HS-27A (cell line): ENCODE results near the gene DSG3.
"Not testable (repeated sequence)": the region's sequence is repeated elsewhere in the genome, so short reads cannot be mapped to it uniquely, and the experiment has no call there.

Source experiments
- DNase-seq: peaks from one replicate; pipeline ENCODE4 v3.0.0-alpha.2; 2012; ENCODE audit warnings: low read depth, missing footprints

DSG3 gene

DNA sequence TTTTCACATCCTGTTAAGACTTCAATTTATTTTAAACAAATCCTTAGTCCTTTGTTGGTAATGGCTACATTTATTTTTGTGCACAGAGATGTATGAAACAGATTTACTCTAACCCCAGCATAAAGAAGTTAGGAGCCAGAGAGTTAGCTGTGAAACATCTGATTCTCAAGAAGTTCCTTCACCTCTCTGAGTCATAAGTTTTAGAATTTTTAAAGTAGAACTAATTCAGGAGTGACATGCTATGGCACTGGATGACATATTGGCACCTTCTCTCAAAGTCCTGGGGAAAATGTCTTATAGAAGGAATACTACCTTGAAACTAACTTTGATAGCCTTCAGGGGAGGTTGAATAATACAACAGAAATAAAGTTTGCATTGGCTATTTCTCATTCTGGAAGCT lies 44.0 kb downstream of the DSG3 start:
- no peak for DNase-seq

GRCh38 chr18:31492671-31493070 lies 45.1 kb downstream of the DSG3 start:
- DNase-seq, result no peak

- DNase-seq, result no peak
These were observed 45.6 kb downstream of the DSG3 start for GRCh38 chr18:31493171-31493570.

GRCh38 chr18:31493941-31494340 lies 46.4 kb downstream of the DSG3 start:
- no peak for DNase-seq

GRCh38 chr18:31494705-31495244 lies 47.2 kb downstream of the DSG3 start:
- not testable (repeated sequence) for DNase-seq

GRCh38 chr18:31497404-31497835 lies 49.9 kb downstream of the DSG3 start:
- DNase-seq, result no peak

- DNase-seq, result no peak
These were observed 50.5 kb downstream of the DSG3 start, which contains the start of gene DSG2 for GRCh38 chr18:31497836-31498573. Gene DSG2 (plus strand): TSS chr18:31498177. CDS start chr18:31498252, 75 bp downstream.

DNA sequence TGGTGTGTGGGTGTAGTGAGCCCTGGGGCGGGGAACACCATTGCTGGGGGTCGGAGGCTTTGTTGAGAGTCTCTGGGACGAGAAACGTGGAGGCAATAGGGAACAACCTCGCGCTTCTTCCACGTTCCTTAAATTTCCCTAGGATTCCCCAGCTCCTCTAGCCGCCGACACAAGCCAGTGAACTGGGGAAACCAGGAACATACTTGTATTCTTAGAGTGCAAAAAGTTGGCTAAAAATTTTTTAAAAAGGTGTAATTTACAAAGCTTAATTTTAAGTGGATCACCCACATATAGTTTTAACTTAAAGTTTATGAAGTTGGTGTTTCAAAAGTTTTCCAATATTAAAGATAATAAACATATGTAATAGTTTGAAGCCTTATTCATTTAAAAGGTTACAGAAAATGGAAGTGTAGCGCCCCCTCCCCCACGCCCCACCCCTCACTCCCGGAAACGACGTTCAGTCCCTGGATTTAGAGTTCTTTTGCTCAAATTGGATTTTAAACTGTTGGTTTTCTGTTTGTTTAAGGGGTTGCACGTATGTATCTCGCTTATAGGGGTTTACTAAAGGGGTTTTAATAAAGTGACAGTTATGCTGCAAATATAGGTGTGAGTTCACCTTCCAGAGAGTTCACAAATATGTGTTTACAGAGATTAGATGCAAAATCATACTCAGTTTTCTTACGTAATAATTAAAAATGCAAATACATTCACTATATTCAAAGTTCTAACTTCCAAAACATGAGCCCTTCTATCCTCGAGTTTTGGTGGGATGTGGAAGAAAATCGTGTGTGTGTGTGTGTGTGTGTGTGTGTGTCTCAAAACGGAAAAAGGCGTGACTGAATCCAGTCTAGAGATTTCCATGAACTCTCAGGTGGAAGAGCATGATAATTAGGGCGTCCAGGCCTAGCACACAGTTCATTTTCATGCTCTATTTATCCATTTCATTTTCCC lies 51.3 kb downstream of the DSG3 start:
- no peak for DNase-seq

DNA sequence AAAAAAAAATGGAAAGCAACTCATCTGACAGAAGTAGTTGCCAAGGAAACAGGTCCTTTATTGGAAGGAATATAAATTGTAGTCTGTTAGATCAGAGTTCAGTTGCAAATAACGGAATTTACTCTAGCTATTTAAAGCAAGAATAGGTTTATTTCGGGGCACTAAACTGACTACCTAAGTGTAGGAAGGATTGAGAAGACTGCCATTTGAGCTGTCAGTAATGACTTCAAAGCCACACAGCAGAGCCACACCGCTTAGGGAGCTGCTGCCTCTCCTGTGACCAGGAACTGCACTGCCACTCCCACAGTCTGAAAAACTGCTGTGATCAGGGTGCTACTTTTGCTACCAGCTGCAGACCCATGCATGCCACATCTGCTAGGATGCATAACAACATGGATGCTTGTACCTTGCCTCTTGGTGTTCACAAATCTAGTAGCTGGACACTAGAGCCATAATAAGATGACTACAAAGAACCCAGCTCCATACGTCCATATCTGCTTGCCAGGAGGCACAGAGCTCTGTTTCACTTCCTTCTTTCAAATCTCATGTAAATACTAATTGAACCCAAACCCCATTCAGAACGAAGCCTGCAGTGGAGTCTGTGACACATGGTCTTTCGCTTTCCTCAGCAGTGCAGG lies 52.6 kb downstream of the DSG3 start:
- no peak for DNase-seq

DNA sequence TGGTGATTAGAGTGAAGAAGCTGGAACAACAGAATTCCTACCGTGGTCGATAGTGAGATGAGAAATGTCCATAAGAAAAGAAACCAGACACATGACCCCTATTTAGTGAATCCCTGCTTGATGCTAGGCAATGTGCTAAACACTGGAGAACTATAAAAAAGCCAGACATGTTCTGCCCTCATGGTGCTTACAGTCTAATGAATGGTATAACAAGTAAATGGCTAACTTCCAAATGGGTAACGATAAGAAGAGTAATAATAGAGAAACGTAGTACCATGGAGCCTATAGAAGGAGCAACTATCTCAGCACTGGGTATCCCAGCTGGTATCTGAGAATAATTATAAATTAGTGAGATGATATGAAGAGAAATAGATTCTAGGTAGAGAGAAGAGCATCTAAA lies 55.5 kb downstream of the DSG3 start:
- no peak for DNase-seq

DNA sequence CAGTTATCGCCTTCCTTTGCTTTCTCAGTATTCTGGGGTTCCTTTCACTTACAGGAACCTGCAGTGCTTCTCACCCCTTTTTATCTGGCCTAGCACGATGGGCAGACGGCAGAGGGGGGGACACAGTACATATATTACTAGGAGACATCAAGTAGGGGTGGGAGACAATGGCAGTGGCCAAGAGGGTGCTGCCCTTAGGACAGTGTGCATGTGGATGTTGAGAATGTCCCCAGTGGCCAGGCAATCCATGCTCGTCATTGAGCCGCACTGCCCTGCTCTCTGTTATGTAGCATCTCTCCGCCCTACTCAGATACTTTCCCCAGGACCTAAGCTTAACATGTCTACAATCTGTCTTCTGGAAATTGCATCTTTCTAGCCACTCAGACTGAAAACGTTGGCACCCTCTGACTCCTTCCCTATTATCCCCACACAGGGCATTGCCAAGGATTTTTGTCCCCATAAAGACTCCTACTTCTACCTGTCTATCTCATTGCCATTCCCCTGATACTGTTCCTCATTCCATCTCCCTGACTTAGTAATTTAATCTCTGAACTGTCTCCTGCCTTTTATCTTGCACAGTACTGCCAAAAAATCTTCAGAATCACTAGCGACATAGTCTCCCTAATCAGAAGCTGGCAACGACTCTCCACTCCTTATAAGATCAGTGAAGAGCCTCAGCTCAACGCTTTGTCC lies 57.1 kb downstream of the DSG3 start:
- no peak for DNase-seq

GRCh38 chr18:31505156-31505555 lies 57.6 kb downstream of the DSG3 start:
- no peak for DNase-seq

DNA sequence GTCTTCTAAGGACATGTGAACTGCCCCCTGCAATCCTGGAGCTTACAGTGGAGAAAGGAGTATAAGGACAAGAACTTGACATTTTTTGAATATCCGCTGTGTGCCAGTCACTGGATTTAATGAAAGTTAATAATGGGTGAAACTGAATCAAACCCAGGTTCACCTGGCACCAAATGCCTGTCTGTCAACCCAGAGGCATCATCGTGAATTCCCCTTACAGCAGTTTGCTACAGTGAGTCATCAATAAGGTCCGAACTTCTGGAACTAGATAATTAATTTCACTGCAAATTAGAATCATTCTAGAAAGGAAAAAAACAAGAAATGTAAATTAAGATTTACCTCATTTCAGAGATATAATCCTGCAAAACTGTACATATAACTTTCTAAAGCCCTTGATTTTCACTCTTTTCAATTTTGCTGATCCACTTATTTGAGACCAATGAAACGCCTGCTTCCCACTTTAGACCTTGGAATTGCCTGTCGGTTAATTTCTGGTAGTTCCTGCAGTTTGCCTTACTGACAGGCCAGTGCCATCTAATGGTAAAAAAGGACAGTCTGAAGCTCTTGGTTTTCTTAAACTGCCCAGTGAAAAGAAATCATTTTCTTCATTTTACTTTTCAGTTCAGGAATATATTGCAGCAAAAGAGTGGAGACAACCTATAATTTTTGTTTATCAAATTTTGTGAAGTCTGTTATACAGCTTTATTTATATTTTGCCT lies 58.6 kb downstream of the DSG3 start:
- DNase-seq, result no peak

GRCh38 chr18:31507124-31507523 lies 59.6 kb downstream of the DSG3 start:
- DNase-seq, result not testable (repeated sequence)

DNA sequence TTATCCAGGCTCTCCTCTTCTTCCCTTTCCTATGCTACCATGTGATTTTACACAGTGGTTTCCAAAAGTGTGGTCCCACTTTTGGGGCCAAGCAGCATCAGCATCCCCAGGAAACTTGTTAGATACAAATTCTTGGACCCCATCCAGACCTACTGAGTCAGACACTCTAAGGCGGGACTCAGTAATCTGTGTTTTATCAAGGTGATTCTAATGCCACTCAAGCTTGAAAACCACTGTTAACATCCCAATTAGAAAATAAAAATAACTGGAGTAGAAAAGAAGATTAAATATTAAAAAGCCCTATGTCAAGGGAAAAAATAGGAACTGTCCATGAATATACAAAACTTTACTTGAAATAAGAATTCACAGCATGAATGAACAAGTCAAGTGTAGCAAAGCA lies 61.2 kb downstream of the DSG3 start:
- DNase-seq, result no peak

DNA sequence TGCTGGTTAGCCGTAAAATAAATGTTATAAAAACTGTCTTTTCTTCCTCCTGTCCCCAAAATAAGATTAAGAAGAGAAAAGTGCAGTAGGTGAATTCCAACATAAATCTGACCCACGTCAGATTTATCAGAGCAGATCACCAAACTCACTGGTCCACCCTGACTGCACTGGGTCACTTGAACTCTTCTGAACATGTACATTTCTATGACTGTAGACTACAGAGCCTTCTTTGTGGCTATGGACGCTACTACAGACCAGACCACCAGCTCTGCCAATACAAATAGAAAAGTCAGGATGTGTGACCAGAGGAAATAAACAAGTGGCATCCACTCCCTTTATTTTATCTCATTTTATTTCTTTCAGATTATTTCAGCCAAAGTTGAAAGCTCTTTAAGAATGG lies 62.0 kb downstream of the DSG3 start:
- no peak for DNase-seq

DNA sequence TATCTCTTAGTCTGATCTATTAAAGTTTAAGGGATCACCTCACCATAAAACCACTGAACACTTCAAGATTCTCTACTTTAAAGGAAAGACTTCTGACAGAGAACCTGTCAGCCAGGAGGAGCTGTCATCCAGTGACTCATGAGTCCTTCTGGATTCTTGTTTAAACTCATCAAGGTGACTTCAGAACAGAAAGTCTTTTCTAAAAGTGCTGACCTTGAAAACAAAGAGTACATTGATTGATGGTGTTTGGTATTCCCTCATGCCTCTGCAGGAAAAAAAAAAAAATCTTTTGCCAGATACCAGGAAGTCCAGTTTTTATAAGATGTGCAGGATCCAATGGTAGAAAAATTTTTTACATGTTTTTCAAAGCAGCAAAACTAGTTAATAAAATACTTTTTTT lies 62.8 kb downstream of the DSG3 start:
- DNase-seq, result no peak

DNA sequence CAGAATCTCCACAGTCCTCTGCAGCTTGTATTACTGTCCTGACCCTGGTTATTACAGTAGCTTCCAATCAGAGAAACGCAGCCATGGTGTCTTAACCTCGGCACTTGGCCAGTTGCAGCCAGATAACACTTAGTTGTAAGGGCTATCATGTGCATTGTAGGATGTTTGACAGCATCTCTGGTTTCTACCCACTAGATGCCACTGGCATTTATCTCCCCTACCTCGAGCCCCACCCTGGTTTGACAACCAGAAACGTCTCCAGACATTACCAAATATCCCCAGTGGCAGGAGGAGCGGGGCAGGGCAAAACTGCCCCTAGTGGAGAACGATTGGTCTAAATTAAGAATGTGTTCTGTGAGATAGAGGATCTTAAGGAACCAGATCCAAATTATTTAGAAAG lies 63.6 kb downstream of the DSG3 start:
- DNase-seq, result no peak

DNA sequence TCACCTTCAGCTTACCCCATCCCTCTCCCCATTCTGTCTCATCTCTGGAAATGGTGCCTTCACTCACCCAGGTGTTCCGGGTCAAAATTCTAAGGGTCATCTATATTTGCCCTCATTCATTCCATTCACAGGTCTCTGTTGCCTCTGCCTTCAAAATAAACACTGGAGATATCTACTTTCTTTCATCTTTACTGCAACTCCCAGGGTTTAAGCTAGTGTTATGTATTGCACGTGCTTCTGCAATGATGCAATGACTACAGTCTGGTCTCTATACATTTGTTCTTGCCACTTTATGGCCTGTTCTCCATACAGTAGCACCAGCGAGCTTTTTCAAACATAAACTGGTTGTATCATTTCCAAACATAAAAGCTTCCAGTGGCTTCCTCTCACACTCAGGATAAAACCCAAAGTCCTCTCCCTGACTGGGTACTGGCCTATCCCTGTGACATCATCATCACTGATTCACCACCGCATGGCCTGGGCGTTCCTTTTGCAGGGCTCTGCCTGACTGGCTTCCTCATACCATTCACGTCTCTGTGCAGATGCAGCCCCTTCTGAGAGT lies 64.7 kb downstream of the DSG3 start:
- peak; percentile 1 for DNase-seq

GRCh38 chr18:31513189-31513935 lies 65.8 kb downstream of the DSG3 start:
- peak; percentile 1 for DNase-seq
